ENCODE measurements around the gene GPX6.
"Not testable (repeated sequence)": the region's sequence is repeated elsewhere in the genome, so short reads cannot be mapped to it uniquely, and the experiment has no call there.

The GPX6 gene

DNA sequence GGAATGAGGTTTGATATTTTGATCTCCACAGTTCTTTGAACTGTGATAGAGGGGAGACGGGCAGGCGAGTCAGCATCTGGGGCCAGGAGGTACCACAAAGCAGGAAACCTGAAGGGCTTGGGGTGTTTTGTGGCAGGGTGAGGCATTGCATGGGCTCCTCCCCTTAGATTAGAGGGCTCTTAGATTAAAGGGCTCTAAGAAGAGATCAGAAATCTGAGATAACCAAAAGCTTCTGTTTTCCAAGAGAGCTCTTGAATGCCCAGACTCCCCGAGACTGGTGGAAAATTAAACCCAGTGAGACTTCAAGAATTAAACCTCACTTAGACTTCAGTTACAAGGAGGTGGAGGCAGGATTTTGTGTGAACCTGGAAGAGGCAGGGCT lies 7.6 kb upstream of the GPX6 start:
- no peak for DNase-seq

DNA sequence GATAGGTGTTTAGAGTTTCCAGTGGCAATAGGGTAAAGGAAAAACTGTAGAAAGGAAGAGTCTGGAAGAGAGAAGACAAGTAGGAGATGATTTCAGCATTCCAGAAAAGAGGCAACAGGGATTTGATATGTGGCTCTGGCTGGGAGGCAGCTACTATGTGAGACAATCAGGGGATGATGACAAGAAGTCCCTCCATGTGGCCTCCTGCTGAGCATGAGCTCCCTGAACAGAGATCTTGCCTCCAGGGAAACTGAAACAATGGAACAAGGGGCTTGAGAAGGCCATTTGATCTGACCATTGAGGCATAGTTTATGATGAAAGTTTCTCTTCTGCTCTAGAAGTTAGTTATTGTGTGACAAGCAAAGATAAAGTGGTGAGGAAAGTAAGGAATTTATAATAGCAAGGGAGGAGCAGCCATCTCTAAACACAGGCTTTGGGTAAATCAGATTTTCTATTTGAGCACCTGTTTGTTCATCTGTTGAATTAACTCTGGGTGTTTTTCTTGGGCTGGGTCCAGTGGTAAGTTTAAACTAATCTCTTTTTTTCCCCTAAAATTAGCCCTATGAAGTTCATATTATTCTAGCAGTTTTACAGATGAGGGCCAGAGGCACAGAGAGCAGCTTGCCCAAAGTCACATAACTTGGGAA lies 7.1 kb upstream of the GPX6 start:
- DNase-seq: no peak

DNA sequence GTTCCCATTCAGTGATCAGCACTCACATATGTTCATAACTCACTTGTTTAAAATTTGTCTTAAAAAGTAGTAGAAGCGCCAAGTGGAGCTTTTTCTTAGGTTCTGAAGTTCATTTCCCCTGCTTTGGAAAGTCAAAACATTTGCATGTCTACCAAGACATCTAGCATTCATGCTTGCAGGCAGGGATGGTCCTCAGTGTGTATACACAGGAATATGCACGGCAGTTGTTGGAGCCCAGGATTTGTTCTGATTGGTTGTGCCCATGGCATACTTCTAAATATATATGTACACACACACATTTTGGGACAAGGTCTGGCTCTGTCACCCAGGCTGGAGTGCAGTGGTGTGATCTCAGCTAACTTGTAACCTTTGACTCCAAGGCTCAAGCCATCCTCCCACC lies 2.4 kb upstream of the GPX6 start:
- DNase-seq: no peak

DNA sequence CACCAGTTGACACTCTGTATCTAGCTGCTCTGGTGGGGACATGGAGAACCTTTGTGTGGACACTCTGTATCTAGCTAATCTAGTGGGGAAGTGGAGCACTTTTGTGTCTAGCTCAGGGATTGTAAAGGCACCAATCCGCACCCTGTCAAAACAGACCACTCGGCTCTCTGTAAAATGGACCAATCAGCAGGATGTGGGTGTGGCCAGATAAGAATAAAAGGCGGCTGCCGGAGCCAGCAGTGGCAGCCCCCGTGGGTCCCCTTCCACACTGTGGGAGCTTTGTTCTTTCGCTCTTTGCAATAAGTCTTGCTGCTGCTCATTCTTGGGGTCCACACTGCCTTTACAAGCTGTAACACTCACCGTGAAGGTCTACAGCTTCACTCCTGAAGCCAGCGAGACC lies 3.2 kb downstream of the GPX6 start:
- not testable (repeated sequence) for DNase-seq

DNA sequence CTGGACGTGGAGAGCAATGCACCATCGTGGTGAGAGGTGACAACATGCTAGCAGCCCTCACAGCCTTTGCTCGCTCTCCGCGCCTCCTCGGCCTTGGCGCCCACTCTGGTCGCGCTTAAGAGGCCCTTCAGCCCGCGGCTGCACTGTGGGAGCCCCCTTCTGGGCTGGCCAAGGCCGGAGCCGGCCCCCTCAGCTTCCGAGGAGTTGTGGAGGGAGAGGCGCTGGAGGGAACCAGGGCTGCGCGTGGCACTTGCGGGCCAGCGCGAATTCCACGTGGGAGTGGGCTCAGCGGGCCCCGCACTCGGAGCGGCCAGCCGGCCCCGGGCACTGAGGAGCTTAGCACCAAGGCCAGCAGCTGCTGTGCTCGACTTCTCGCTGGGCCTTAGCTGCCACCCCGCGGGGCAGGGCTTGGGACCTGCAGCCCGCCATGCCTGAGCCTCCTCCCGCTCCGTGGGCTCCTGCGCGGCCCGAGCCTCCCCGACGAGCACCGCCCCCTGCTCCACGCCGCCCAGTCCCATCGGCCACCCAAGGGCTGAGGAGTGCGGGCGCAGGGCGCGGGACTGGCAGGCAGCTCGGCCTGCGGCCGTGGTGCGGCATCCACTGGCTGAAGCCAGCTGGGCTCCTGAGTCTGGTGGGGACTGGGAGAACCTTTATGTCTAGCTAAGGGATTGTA lies 3.8 kb downstream of the GPX6 start:
- DNase-seq: no peak

DNA sequence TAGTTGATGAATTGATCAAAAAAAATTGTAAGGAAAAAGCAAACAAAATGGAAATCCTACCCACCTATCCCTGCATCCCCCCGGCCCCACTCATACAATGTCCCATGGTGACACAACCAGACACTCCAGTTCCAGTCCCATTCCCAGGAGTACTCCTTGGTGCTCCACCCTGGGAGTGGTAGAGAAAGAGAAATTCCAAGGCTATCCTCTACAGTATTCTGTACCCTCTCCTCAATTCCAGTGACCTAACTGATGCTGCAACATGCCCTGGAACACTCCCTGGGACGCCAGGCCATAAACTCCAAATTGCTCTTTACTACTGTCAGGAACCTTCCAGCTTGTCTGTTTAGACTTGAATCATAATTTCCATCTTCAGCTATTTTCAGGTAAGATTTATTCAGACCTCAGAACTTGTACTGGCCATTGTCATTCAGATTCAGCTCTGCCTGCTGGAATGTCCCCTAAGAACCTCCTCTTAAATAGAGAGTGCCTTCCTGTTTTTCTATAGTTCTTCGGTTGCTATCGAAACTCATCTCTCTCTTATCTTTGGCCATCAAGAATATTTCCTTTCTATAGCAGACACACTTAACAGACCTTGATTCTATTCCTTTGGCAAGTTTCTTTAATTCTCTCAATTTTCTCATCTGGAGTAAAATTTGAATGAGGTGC lies 8.7 kb downstream of the GPX6 start:
- DNase-seq: no peak

DNA sequence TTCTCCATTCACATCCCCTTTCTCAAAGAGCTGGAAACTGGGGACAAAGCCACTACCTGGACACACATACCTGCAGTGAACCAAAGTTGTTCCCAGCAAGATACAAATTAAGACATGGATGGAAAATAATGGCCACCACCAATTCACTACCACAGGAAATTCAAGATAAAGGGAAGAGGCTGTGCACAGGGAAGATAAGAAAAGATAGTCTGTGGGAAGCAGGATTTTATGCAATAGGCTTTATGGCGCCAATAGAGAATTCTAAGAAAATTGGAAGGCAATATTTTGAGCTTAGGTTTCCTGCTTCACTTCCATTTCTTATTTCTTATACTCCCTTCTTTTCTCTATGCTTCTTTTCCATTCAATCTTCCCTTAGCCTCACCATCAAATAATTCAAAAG lies 9.9 kb downstream of the GPX6 start:
- DNase-seq: no peak

DNA sequence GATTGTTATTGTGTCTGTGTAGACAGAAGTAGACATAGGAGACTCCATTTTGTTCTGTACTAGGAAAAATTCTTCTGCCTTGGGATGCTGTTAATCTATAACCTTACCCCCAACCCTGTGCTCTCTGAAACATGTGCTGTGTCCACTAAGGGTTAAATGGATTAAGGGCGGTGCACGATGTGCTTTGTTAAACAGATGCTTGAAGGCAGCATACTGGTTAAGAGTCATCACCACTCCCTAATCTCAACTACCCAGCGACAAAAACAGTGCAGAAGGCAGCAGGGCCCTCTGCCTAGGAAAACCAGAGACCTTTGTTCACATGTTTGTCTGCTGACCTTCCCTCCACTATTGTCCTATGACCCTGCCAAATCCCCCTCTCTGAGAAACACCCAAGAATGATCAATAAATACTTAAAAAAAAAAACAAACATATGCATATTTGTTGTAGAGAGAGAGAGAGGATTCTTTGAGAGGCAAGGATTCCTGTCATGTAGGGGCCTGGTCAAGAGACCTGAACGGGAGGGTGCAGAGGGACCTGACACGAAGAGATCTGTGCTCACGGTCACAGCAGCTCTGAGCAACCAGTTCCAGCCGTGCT lies 12.8 kb downstream of the GPX6 start:
- DNase-seq: not testable (repeated sequence)

DNA sequence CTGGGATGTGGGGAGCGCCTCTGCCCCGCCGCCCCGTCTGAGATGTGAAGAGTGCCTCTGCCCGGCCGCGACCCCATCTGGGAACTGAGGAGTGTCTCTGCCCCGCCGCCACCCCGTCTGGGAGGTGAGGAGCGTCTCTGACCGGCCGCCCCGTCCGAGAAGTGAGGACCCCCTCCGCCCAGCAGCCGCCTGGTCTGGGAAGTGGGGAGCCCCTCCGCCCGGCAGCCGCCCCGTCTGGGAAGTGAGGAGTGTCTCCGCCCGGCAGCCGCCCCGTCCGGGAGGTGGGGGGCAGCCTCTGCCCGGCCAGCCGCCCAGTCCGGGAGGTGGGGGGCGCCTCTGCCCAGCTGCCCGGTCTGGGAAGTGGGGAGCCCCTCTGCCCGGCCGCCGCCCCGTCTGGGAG lies 13.5 kb downstream of the GPX6 start:
- DNase-seq: not testable (repeated sequence)

DNA sequence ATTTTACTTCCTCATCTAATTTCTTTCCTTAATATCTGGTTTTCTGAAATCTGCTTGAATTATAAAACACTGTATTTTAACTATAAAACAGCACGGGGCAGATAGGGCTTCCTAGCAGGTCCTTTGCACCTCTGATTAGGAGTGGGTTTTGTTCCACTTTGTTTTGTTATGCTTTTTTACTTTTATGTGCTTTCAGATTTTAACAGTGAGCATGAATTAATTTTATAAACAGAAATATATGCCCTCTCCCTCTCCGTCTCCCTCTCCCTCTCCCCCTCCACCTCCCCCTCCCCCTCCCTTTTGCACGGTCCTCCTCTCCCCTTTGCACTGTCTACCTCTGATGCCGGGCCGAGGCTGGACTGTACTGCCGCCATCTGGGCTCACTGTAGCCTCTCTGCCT lies 14.3 kb downstream of the GPX6 start:
- no peak for DNase-seq

DNA sequence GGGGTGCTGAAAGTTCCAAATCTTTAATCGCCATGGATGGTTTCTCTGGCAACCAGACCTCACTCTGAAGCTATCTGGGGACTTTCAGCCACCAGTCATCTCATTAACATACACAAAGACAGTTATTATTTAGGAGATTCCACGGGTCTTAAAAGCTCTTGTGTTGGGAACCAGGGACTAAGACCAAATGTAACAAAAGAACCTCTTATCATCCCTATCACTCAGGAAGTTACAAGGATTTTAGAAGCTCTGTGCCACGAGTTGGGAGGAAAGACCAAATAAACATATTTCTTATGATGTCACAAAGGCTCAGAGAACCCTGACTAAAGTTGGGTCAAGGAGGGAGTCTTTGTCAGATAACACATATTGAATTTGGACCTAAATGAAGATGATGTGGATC lies 17.7 kb downstream of the GPX6 start:
- no peak for DNase-seq

DNA sequence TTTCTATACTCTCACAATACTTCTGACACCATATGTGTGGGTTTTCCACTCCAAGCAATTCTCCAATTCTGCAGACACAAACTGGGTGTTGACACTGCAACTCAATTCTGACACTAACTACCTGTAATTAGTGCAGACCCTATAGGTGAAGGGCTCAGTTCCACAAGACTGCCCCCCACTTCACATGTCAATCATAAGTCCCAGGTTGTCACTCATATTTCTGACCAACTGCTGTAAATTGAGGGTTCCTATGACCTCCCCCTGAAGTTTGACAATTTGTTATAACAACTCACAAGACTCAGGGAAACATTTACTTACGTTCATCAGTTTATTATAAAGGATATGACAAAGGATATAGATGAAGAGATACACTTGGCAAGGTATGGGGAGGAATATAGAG lies 18.3 kb downstream of the GPX6 start:
- no peak for DNase-seq

DNA sequence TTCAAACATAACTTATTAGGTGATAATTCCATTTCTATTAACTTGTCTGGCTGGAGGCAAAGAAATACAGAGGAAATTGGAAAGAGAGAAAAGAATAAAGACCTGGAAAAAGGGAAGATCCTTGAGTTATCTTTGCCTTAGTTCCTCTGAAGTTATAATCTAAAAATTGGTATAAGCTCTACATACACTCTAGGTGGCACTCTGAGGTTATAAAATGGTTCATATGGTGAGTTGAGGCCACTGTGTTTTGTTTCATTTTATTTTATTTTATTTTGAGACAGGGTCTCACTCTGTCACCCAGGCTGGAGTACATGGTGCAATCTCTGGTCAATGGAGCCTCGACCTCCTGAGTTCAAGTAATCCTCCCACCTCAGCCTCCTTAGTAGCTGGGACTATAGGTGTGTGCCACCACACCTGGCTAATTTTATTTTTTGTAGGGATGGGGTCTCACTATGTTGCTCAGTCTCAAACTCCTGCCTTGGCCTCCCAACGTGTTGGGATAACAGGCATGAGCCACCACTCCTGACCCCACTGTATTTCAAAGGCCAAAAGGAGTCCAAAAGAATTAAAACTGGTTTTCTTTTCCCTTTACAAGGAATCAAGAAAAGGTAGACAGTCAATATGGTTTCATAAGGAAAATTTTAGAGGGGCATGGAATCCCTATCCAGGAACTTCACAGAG lies 19.4 kb downstream of the GPX6 start:
- no peak for DNase-seq

DNA sequence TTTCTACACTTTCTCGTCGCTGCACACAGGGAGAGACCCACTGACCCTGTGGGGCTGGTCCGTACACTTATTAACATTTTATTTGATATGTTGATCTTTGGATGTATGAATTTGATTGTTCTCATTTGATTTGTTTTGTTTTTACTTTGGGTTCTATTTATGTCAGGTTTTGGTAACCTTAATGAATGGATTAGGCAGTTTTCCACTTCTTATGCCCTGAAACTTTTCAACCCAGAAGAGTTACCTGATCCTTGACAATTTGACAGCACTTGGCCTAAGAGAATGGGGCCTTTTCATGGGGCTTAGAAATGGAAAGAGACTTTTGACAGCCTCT lies 23.6 kb downstream of the GPX6 start:
- DNase-seq: no peak

DNA sequence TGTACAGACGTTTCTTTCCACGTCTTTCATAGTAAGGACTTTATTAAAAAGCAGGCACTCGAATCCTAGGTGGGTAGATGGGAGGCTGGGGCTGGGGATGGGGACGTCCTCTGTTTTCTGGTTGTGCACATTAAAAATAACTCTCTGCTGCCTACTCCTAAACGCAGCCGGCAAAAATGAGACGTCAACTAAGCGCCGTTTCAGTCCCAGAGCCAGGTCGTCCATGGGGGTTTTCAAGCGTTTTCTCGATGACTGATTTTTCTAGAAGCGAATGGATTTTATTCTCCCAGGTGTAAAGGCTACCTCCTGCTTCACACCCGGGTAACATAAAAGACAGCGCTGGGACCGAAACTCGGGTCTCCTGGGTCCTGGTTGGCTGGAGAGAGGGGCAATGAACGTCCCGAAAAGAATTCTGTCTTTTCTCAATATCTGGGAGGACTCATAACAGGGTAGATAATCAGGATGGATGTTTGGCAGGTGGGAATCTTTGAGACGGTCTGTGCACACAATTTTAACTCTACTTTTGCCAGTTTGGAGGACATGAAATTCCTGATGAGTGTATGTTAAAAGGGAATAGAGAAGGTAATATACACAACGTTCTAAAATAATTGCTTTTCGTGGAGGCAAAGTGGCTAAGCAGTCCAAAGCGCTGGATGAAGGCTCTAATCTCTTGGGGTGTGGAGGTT lies 25.2 kb downstream of the GPX6 start:
- DNase-seq: no peak

DNA sequence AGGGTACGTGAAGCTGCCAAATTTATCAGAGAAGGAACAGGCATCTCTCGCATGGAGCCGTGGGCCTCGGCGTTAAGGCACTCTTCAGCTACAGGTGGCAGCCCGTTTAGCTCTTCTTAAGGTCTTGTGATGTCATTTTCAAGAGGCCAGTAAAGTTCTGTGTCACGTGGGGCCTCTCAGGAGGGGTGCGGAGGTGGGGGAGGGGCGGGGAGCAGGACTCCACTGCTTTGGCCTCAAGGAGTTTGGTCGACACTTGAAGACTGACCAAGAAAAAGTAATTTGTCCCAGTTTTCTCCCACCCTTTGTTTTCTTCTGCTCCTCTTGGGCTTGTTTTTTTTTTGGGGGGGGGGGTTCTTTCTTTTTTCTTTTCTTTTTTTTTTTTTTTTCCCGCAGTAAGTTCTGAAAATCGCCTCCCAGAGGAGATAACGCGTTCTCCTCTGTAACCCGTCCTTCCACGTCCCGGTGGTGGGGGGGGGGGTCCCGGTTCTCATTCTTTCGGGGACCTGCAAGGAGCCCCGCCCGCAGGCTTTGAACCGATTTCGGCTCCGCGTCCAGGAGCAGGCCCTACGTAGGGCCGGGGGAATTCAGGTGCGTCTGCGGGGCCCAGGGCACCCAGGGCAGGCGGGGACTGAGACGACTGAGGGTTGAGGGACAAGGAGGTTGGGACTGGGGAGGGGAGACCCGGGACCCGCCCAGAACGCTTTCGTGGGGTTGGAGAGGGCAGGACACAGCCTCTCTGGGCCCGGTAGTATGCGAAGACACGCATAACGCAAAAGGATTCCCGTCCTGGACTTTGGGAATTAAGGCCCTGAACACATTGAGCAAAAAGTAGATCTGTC lies 26.0 kb downstream of the GPX6 start:
- DNase-seq: peak; percentile 45

DNA sequence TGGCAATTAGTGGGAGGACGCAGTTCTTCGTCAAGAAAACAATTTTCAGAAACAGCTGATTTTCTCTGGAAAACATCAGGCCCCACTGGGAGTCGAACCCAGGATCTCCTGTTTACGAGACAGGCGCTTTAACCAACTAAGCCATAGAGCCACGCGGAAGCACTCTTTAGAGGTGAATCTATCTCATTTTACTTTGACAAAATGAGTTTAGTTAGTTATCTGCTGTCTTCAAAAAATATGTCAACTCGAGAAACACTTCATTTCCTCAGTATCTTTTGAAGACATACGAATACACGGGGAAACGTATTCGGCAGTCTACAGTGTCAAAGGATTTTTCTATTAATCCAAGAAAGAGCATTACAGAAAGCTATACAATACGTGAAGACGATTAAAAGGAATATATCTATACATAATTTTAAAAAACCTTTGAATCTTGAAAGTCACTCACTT lies 26.7 kb downstream of the GPX6 start:
- DNase-seq: peak; percentile 18

DNA sequence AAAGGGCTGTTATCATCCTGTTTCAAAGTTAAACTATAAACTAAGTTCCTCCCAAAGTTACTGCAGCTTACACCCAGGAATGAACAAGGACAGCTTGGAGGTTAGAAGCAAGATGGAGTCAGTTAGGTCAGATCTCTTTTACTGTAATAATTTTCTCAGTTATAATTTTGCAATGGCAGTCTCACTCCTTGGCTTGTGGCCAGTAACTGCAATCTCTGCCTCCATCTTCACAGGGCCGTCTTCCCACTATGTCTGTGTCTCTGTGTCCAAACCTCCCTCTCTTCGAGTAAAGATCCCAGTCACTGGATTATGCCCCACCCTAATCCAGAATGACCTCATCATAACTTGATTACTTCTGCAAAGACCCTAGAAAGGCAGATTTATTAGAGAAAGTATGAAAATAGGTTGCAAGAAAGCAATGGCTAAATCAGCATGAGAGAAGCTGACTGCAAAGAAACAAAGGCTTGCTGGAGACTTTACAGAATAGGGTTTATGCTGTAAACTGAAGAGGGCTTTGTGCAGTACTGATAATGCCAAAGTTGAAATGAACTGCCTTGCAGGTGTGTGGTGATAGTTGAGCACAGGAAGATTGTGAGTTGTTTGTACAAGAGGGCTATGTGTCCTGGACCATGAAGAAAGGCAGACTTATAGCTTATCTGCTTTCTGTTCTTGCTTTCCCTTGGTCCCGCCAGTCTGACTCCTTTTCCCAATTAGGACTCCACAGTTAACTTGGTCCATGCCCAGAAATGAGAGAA lies 28.4 kb downstream of the GPX6 start:
- no peak for DNase-seq

DNA sequence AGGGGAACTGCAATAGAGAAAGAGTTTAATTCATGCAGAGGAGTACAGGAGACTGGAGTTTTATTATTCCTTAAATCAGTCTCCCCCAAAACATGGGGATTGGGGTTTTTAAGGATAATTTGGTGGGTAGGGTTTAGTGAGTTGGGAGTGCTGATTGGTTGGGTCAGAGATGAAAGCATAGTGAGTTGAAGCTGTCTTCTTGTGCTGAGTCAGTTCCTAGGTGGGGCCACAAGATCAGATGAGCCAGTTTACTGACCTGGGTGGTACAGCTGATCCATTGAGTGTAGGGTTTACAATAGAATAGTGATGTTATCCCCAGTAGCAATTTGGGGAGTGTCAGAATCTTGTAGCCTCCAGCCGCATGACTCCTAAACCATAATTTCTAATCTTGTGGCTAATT lies 29.1 kb downstream of the GPX6 start:
- no peak for DNase-seq

DNA sequence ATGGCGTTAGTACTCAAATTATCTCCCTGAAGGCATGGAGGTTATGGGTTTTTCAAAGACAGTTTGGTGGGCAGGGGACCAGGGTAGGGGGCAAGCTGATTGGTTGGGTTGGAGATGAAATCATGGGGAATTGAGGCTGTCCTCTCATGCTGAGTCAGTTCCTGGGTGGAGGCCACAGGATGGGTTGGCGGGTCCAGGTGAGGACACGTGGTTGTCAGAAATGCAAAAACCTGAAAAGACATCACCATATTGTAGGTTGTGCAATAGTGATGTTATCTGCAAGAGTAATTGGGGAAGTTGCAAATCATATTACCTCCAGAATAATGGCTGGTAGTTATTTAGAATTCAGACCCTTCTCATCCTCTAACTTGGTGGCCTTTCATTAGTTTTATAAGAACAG lies 30.1 kb downstream of the GPX6 start:
- no peak for DNase-seq

DNA sequence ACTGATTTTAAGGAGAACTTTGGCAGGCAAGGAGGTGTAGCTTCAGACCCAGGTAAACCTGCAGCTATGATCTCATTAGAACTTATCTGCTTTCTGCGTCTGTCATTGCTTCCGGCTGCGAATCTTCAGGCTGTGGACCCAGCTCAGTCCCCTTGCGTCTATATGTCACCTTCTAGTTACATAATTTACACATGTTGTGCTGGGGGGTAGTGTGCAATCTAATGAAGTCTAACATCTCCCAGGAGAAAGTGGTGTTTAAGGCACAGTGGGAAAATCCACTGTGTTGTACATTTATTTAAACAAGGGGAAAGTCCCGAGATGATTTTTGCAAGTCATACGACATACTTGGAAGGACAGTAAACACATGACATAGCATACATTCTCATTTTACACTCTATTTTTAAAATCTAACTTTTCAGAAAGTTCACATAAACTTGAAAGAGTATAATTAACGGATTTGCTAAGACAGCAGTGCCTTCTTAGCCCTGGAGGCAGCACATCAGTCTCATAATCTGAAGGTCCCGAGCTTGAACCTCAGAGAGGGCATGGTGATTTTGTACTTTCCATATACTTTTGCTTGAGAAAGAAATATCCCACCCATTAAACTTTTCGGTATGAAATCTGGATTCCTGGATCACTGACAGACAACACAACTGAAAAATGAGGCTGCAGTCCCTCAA lies 35.2 kb downstream of the GPX6 start:
- no peak for DNase-seq

Data from NCI-H524 treated with DMSO at 0.1 percent for 48 hours (cell line).